MM.1S (cell line): Measurements from ENCODE around the gene TRIM38.

Experiments
- DNase-seq: peaks from one replicate; pipeline ENCODE4 v3.0.0-alpha.2; 2015
- H2AFZ ChIP-seq: fragments of 300-600 bp; sonication (generic); 2 replicates; pipeline ENCODE4 v1.6.0; 2016; ENCODE audit warnings: antibody characterized with exemption, low read length
- H3F3A ChIP-seq: fragments of 300-600 bp; sonication (generic); 2 replicates; pipeline ENCODE4 v1.6.1; 2016; ENCODE audit warnings: mild to moderate bottlenecking, antibody characterized with exemption, low read length, moderate library complexity, mixed read lengths; ENCODE audit not compliant: insufficient read depth
- H3K27ac ChIP-seq: fragments of 300-600 bp; sonication (generic); 2 replicates; pipeline ENCODE4 v1.5.1; 2016; ENCODE audit warnings: mild to moderate bottlenecking, low read length
- H3K27me3 ChIP-seq: fragments of 300-600 bp; sonication (generic); replicated peaks from 2 replicates; pipeline ENCODE4 v1.6.0; 2016; ENCODE audit warnings: low read length; ENCODE audit not compliant: insufficient read depth
- H3K36me3 ChIP-seq: fragments of 300-600 bp; sonication (generic); replicated peaks from 2 replicates; pipeline ENCODE4 v1.6.1; 2016; ENCODE audit warnings: mild to moderate bottlenecking, low read length, mixed read lengths; ENCODE audit not compliant: insufficient read depth
- H3K4me1 ChIP-seq: fragments of 300-600 bp; sonication (generic); 2 replicates; pipeline ENCODE4 v1.6.1; 2016; ENCODE audit warnings: low read length, mixed read lengths
- H3K4me2 ChIP-seq: fragments of 300-600 bp; sonication (generic); 2 replicates; pipeline ENCODE4 v1.6.0; 2016; ENCODE audit warnings: low read depth, low read length
- H3K4me3 ChIP-seq: fragments of 300-600 bp; sonication (generic); 2 replicates; pipeline ENCODE4 v1.5.1; 2016; ENCODE audit warnings: low read length, mixed read lengths
- H3K79me2 ChIP-seq: fragments of 300-600 bp; sonication (generic); 2 replicates; pipeline ENCODE4 v1.6.1; 2016; ENCODE audit warnings: mixed run types, low read length, mixed read lengths
- H3K9ac ChIP-seq: fragments of 300-600 bp; sonication (generic); 2 replicates; pipeline ENCODE4 v1.6.1; 2016; ENCODE audit warnings: low read length, mixed read lengths
- H3K9me2 ChIP-seq: fragments of 300-600 bp; sonication (generic); replicated peaks from 2 replicates; pipeline ENCODE4 v1.6.1; 2016; ENCODE audit warnings: mild to moderate bottlenecking, low read length, mixed read lengths; ENCODE audit not compliant: insufficient read depth
- H3K9me3 ChIP-seq: fragments of 300-600 bp; sonication (generic); replicated peaks from 2 replicates; pipeline ENCODE4 v1.6.1; 2016; ENCODE audit warnings: mild to moderate bottlenecking, low read length, mixed read lengths; ENCODE audit not compliant: insufficient read depth
- H4K20me1 ChIP-seq: fragments of 300-600 bp; sonication (generic); 2 replicates; pipeline ENCODE4 v1.6.1; 2016; ENCODE audit warnings: mild to moderate bottlenecking, low read length, moderate library complexity, mixed read lengths; ENCODE audit not compliant: insufficient read depth
- CTCF ChIP-seq: fragments of 300-600 bp; sonication (generic); IDR thresholded peaks from 2 replicates; pipeline ENCODE4 v1.5.1; 2016; ENCODE audit warnings: antibody characterized with exemption, low read length, mixed read lengths
- EZH2 ChIP-seq: fragments of 300-600 bp; sonication (generic); optimal IDR thresholded peaks from 2 replicates; pipeline ENCODE3; 2017; ENCODE audit warnings: low read depth, mild to moderate bottlenecking, antibody characterized with exemption, low read length, mixed read lengths
- EZH2phosphoT487 ChIP-seq: fragments of 300-600 bp; sonication (generic); IDR thresholded peaks from 2 replicates; pipeline ENCODE4 v1.6.1; 2018; ENCODE audit warnings: antibody characterized with exemption, low read length

Gene TRIM38

GRCh38 chr6:26021350-26022131, 58.9 kb downstream of the TRIM38 start:
- TF ChIP-seq CTCF: no peak
- no peak for TF ChIP-seq EZH2
- no peak for TF ChIP-seq EZH2phosphoT487
- H3K4me1 ChIP-seq: peaks cover 14% of the 10 kb centered on the region; the same call in 1 of the 2 replicates
- H2AFZ ChIP-seq: no peak overlapping the region
- no peaks in the 10 kb centered on the region for H3K79me2 ChIP-seq
- H3K9me2 ChIP-seq: no peaks in the 10 kb centered on the region
- no peaks in the 10 kb centered on the region for H3K27me3 ChIP-seq
- H3K27ac ChIP-seq: peak overlapping the region; percentile 97
- H3K4me2 ChIP-seq: peak overlapping the region; percentile 60
- H4K20me1 ChIP-seq: no peaks in the 10 kb centered on the region
- DNase-seq: peak; percentile 88
- H3K9ac ChIP-seq: peak overlapping the region; percentile 90
- H3K9me3 ChIP-seq: no peaks in the 10 kb centered on the region
- H3K36me3 ChIP-seq: no peaks in the 10 kb centered on the region
- H3F3A ChIP-seq: peaks cover 25% of the 10 kb centered on the region
- peak overlapping the region; percentile 54 for H3K4me3 ChIP-seq

- H3K4me3 ChIP-seq: peak overlapping the region; percentile 51
- peak; percentile 55 for DNase-seq
- H3K36me3 ChIP-seq: no peaks in the 10 kb centered on the region
- H2AFZ ChIP-seq: no peak overlapping the region
- peak overlapping the region; percentile 66 for H3K9ac ChIP-seq
- peaks cover 30% of the 10 kb centered on the region for H3F3A ChIP-seq
- H3K9me3 ChIP-seq: no peaks in the 10 kb centered on the region
- no peak for TF ChIP-seq EZH2
- no peak for TF ChIP-seq EZH2phosphoT487
- TF ChIP-seq CTCF: no peak
- H3K4me2 ChIP-seq: peak overlapping the region; percentile 56
- no peaks in the 10 kb centered on the region for H3K79me2 ChIP-seq
- no peaks in the 10 kb centered on the region for H3K27me3 ChIP-seq
- H3K9me2 ChIP-seq: no peaks in the 10 kb centered on the region
- H3K27ac ChIP-seq: peak overlapping the region; percentile 97
- no peaks in the 10 kb centered on the region for H4K20me1 ChIP-seq
- H3K4me1 ChIP-seq: peaks cover 14% of the 10 kb centered on the region; the same call in 1 of the 2 replicates
Observed at GRCh38 chr6:26022132-26022472, 59.5 kb downstream of the TRIM38 start.

- H3K4me1 ChIP-seq: peaks cover 18% of the 10 kb centered on the region
- no peak for TF ChIP-seq EZH2
- H3K36me3 ChIP-seq: no peaks in the 10 kb centered on the region
- no peak overlapping the region for H3K4me3 ChIP-seq
- H3K27ac ChIP-seq: peak overlapping the region; percentile 97; the same call in 1 of the 2 replicates
- H2AFZ ChIP-seq: no peak overlapping the region
- H3K4me2 ChIP-seq: peak overlapping the region; percentile 56; the same call in 1 of the 2 replicates
- no peaks in the 10 kb centered on the region for H4K20me1 ChIP-seq
- H3K27me3 ChIP-seq: no peaks in the 10 kb centered on the region
- peak overlapping the region; percentile 66; the same call in 1 of the 2 replicates for H3K9ac ChIP-seq
- H3K9me2 ChIP-seq: no peaks in the 10 kb centered on the region
- DNase-seq: no peak
- no peaks in the 10 kb centered on the region for H3K9me3 ChIP-seq
- peaks cover 35% of the 10 kb centered on the region for H3F3A ChIP-seq
- H3K79me2 ChIP-seq: no peaks in the 10 kb centered on the region
Observed at GRCh38 chr6:26022737-26023136, 60.1 kb downstream of the TRIM38 start.

GRCh38 chr6:26024651-26025046, 62.0 kb downstream of the TRIM38 start:
- Histone ChIP-seq H4K20me1 (no peaks in the 10 kb centered on the region), H3K4me1 (peaks cover 27% of the 10 kb centered on the region), H2AFZ (no peak overlapping the region), H3K36me3 (no peaks in the 10 kb centered on the region), H3K27ac (no peak overlapping the region), H3K4me2 (no peak overlapping the region), H3K79me2 (no peaks in the 10 kb centered on the region), H3K4me3 (no peak overlapping the region), H3F3A (peaks cover 39% of the 10 kb centered on the region), H3K9ac (no peak overlapping the region), H3K27me3 (no peaks in the 10 kb centered on the region), H3K9me2 (no peaks in the 10 kb centered on the region), H3K9me3 (no peaks in the 10 kb centered on the region)
- DNase-seq: no peak
- no peak for TF ChIP-seq EZH2phosphoT487
- no peak for TF ChIP-seq EZH2
- TF ChIP-seq CTCF: no peak
